ENCODE results near the gene CTXN1.

Gene CTXN1

GRCh38 chr19:7921302-7921966 is 4.5 kb downstream of the CTXN1 start:
- no peak overlapping the region for H4K8ac ChIP-seq (ENCODE audit: low read length)
- peaks cover 9% of the 10 kb centered on the region for H3K79me1 ChIP-seq (replicated peaks; ENCODE audit: low read length, poor library complexity, severe bottlenecking)
- peaks cover 50% of the 10 kb centered on the region for H3K4me1 ChIP-seq (ENCODE audit: control insufficient read depth, insufficient read depth, low read depth, low read length)
- H2BK120ac ChIP-seq (ENCODE audit: low read depth, low read length): no peak overlapping the region
- peaks cover 18 to 34% of the 10 kb centered on the region in 2 experiments for H3K36me3 ChIP-seq (ENCODE audit: control insufficient read depth in 1 of 2, insufficient read depth in 2 of 2, low read depth in 1 of 2, low read length in 2 of 2)
- no peak overlapping the region for H2AK5ac ChIP-seq (ENCODE audit: low read length, severe bottlenecking)
- peaks cover 4 to 16% of the 10 kb centered on the region in 2 experiments for H3K27me3 ChIP-seq (ENCODE audit: control insufficient read depth in 1 of 2, insufficient read depth in 1 of 2, low read length in 2 of 2)
- peak overlapping the region in 1 of 2 experiments; percentile 83 for H3K4me3 ChIP-seq (ENCODE audit: insufficient read depth in 1 of 2, low read depth in 1 of 2, low read length in 2 of 2)
- no peak overlapping the region for H3K27ac ChIP-seq (ENCODE audit: low read length, poor library complexity, severe bottlenecking)
- no peak overlapping the region for H2BK12ac ChIP-seq (ENCODE audit: low read length in 2 of 2)
- H3K9ac ChIP-seq (ENCODE audit: low read length): peak overlapping the region; percentile 84
- no peak overlapping the region for H3K4ac ChIP-seq (ENCODE audit: low read depth in 1 of 2, low read length in 2 of 2)
- peak overlapping the region in 1 of 2 experiments; percentile 80 for H3K18ac ChIP-seq (ENCODE audit: low read depth in 1 of 2, low read length in 2 of 2)
- peak overlapping the region; percentile 77 for H3K4me2 ChIP-seq (ENCODE audit: low read length, poor library complexity, severe bottlenecking)
- no peak overlapping the region for H2BK15ac ChIP-seq (ENCODE audit: low read depth, poor library complexity, severe bottlenecking)
- no peak overlapping the region for H4K91ac ChIP-seq (ENCODE audit: low read length)
- no peak overlapping the region for H2BK5ac ChIP-seq (ENCODE audit: low read depth, low read length, poor library complexity, severe bottlenecking)
- no peak for DNase-seq
- no peak overlapping the region for H3K14ac ChIP-seq (ENCODE audit: low read length in 2 of 2)
- H3K23ac ChIP-seq (ENCODE audit: low read length in 2 of 2): no peak overlapping the region
- 87% methylated on average over 15 of the region's 17 CpGs for WGBS
- no peak overlapping the region for H2AFZ ChIP-seq (ENCODE audit: low read depth, low read length)
- H3K9me3 ChIP-seq (ENCODE audit: control insufficient read depth, low read length): no peaks in the 10 kb centered on the region

GRCh38 chr19:7920519-7921301 is 5.2 kb downstream of the CTXN1 start:
- Histone ChIP-seq H3K36me3 (ENCODE audit: control insufficient read depth in 1 of 2, insufficient read depth in 2 of 2, low read depth in 1 of 2, low read length in 2 of 2) (peaks cover 18 to 34% of the 10 kb centered on the region in 2 experiments), H3K4me1 (ENCODE audit: control insufficient read depth, insufficient read depth, low read depth, low read length) (peaks cover 53% of the 10 kb centered on the region), H3K4ac (ENCODE audit: low read depth in 1 of 2, low read length in 2 of 2) (peak overlapping the region in 1 of 2 experiments; percentile 91), H3K14ac (ENCODE audit: low read length in 2 of 2) (peak overlapping the region in 1 of 2 experiments; percentile 79), H3K27me3 (ENCODE audit: control insufficient read depth in 1 of 2, insufficient read depth in 1 of 2, low read length in 2 of 2) (peaks cover 9 to 20% of the 10 kb centered on the region in 2 experiments), H2BK5ac (ENCODE audit: low read depth, low read length, poor library complexity, severe bottlenecking) (peak overlapping the region; percentile 54), H3K27ac (ENCODE audit: low read length, poor library complexity, severe bottlenecking) (peak overlapping the region; percentile 30), H2AFZ (ENCODE audit: low read depth, low read length) (peak overlapping the region; percentile 96), H3K4me2 (ENCODE audit: low read length, poor library complexity, severe bottlenecking) (peak overlapping the region; percentile 77), H2BK12ac (ENCODE audit: low read length in 2 of 2) (no peak overlapping the region), H3K18ac (ENCODE audit: low read depth in 1 of 2, low read length in 2 of 2) (peak overlapping the region; percentile 26 to 80), H4K8ac (ENCODE audit: low read length) (no peak overlapping the region), H3K4me3 (ENCODE audit: insufficient read depth in 1 of 2, low read depth in 1 of 2, low read length in 2 of 2) (peak overlapping the region; percentile 81 to 94), H2BK15ac (ENCODE audit: low read depth, poor library complexity, severe bottlenecking) (peak overlapping the region; percentile 85), H3K9ac (ENCODE audit: low read length) (peak overlapping the region; percentile 84), H2AK5ac (ENCODE audit: low read length, severe bottlenecking) (no peak overlapping the region), H4K91ac (ENCODE audit: low read length) (no peak overlapping the region), H3K79me1 (replicated peaks; ENCODE audit: low read length, poor library complexity, severe bottlenecking) (peaks cover 9% of the 10 kb centered on the region), H3K23ac (ENCODE audit: low read length in 2 of 2) (no peak overlapping the region), H3K9me3 (ENCODE audit: control insufficient read depth, low read length) (no peaks in the 10 kb centered on the region), H2BK120ac (ENCODE audit: low read depth, low read length) (no peak overlapping the region)
- peak; percentile 94 for DNase-seq
- WGBS: 7% methylated on average over 53 of the region's 62 CpGs

- Histone ChIP-seq H2BK5ac (ENCODE audit: low read depth, low read length, poor library complexity, severe bottlenecking) (peak within 1 kb of the TSS; percentile 54), H3K23ac (ENCODE audit: low read length in 2 of 2) (no peak within 1 kb of the TSS), H3K14ac (ENCODE audit: low read length in 2 of 2) (peak within 1 kb of the TSS in 1 of 2 experiments; percentile 79), H3K36me3 (ENCODE audit: control insufficient read depth in 1 of 2, insufficient read depth in 2 of 2, low read depth in 1 of 2, low read length in 2 of 2) (peaks cover 18 to 38% of the 10 kb centered on the region in 2 experiments), H3K4me3 (ENCODE audit: insufficient read depth in 1 of 2, low read depth in 1 of 2, low read length in 2 of 2) (peak within 1 kb of the TSS; percentile 81 to 94), H3K9me3 (ENCODE audit: control insufficient read depth, low read length) (no peaks in the 10 kb centered on the region), H3K9ac (ENCODE audit: low read length) (peak within 1 kb of the TSS; percentile 84), H3K18ac (ENCODE audit: low read depth in 1 of 2, low read length in 2 of 2) (peak within 1 kb of the TSS; percentile 26 to 80), H3K27ac (ENCODE audit: low read length, poor library complexity, severe bottlenecking) (peak within 1 kb of the TSS; percentile 30), H4K8ac (ENCODE audit: low read length) (peak within 1 kb of the TSS; percentile 7), H3K4ac (ENCODE audit: low read depth in 1 of 2, low read length in 2 of 2) (peak within 1 kb of the TSS; percentile 48 to 91), H2AFZ (ENCODE audit: low read depth, low read length) (peak within 1 kb of the TSS; percentile 96), H3K27me3 (ENCODE audit: control insufficient read depth in 1 of 2, insufficient read depth in 1 of 2, low read length in 2 of 2) (peaks cover 17 to 26% of the 10 kb centered on the region in 2 experiments), H3K4me1 (ENCODE audit: control insufficient read depth, insufficient read depth, low read depth, low read length) (peaks cover 46% of the 10 kb centered on the region), H4K91ac (ENCODE audit: low read length) (peak within 1 kb of the TSS; percentile 66), H2BK15ac (ENCODE audit: low read depth, poor library complexity, severe bottlenecking) (peak within 1 kb of the TSS; percentile 95), H3K4me2 (ENCODE audit: low read length, poor library complexity, severe bottlenecking) (peak within 1 kb of the TSS; percentile 77), H2AK5ac (ENCODE audit: low read length, severe bottlenecking) (peak within 1 kb of the TSS; percentile 0), H2BK12ac (ENCODE audit: low read length in 2 of 2) (peak within 1 kb of the TSS in 1 of 2 experiments; percentile 0), H3K79me1 (replicated peaks; ENCODE audit: low read length, poor library complexity, severe bottlenecking) (peaks cover 9% of the 10 kb centered on the region), H2BK120ac (ENCODE audit: low read depth, low read length) (no peak within 1 kb of the TSS)
- WGBS: 19% methylated on average over 62 of the region's 62 CpGs
- peak; percentile 93 for DNase-seq
These were observed 6.1 kb downstream of the CTXN1 start, which contains the start of gene SNAPC2 for GRCh38 chr19:7919610-7920518. Gene SNAPC2 (plus strand): TSS chr19:7920338. CDS start chr19:7920367, 29 bp downstream.

Data from mesenchymal stem cell (in vitro differentiated cells and primary cell).